Duodenal mucosa (tissue), 2 donors: ENCODE data around the gene ORM2.

Source experiments
- H3K27ac ChIP-seq: one replicate; pipeline ENCODE4 v1.7.0; 2013; ENCODE audit warnings: low read depth, low read length
- H3K27me3 ChIP-seq, 2 donors: one replicate each; pipeline ENCODE4 v1.7.0; 2013; ENCODE audit warnings: low read length in 2 of 2, control low read depth in 1 of 2; ENCODE audit not compliant: insufficient read depth in 2 of 2, control insufficient read depth in 1 of 2
- H3K36me3 ChIP-seq, 2 donors: one replicate each; pipeline ENCODE4 v1.7.0; 2013; ENCODE audit warnings: low read length in 2 of 2, control low read depth in 1 of 2; ENCODE audit not compliant: insufficient read depth in 2 of 2, control insufficient read depth in 1 of 2
- H3K4me1 ChIP-seq, 2 donors: one replicate each; pipeline ENCODE4 v1.7.0; 2013; ENCODE audit warnings: low read length in 2 of 2, control low read depth in 1 of 2; ENCODE audit not compliant: insufficient read depth in 2 of 2, control insufficient read depth in 1 of 2
- H3K4me3 ChIP-seq, 2 donors: one replicate each; pipeline ENCODE4 v1.7.0; 2013; ENCODE audit warnings: low read length in 2 of 2, low read depth in 1 of 2
- H3K9ac ChIP-seq, 2 donors: one replicate each; pipeline ENCODE4 v1.7.0; 2013; ENCODE audit warnings: low read length in 2 of 2, low read depth in 1 of 2
- H3K9me3 ChIP-seq, 2 donors: one replicate each; pipeline ENCODE4 v1.7.0; 2013; ENCODE audit warnings: low read length in 2 of 2, control low read depth in 1 of 2; ENCODE audit not compliant: control insufficient read depth in 1 of 2

Gene ORM2

DNA sequence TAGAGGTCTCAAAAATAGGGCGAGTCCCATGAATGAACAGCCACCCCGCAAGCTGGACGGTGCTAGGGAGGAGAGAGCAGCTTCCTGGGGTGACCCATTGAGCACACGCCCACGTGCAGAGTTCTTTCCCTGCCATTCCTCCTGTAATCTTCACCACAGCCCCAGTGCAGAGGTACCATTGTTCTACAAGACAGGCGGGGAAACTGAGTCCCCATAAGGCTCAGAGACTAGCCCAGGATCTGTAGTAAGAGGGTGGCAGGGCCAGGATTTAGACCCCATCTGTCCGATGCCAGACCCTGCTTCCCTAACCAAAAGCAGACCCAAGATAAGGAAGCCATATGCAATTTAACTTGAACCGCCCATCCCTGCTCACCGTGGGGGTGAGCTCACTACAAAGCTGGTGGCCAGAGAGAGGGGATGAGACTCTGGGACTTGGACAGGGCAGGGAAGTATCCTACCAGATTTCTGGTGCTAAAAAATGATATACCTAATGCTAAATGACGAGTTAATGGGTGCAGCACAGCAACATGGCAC, 43.5 kb upstream of the ORM2 start:
- Histone ChIP-seq H3K27me3 (no peaks in the 10 kb centered on the region), H3K36me3 (no peaks in the 10 kb centered on the region), H3K4me1 (peaks cover 9 to 10% of the 10 kb centered on the region in 2 donors)

DNA sequence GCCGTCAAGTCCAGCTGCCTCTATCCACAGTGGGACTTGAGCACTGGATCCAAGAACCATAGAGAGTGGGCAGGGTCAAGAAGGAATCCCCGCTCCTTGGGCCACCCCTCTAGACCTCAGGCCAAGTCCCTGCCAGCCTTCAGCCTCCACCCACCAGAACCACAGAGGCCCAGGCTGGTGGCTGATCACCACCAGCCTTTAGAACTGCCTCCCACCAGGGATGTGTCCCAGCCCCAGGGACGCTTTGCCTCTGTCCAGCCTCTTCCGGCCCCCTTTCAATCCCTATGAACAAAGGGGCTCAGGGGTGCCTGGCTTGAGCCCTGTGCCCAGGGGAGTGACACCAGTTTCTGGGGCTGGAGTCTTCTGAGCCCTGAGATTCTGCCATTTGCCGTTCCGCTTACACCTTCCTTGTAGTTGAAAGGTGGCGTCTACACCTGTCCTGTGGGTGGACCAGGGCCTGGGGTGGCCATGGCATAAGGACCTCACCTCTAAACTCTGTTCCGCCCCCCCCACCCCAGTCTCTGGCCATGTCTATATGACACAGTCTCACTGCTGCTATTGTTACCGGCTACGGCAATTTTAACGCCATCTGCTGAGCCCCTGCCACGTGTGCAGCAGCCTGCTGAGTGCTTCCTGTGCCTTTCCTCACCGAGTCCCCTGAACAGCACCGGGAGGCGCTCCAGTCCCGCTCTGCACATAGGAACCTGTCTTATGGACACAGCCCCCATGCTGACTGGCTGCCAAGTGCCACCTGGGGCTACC, 42.5 kb upstream of the ORM2 start:
- H3K27me3 ChIP-seq: no peaks in the 10 kb centered on the region
- H3K4me3 ChIP-seq: no peak overlapping the region
- no peak overlapping the region for H3K9ac ChIP-seq
- H3K27ac ChIP-seq: no peak overlapping the region
- H3K9me3 ChIP-seq: no peaks in the 10 kb centered on the region
- peaks cover 3 to 4% of the 10 kb centered on the region in 2 donors for H3K4me1 ChIP-seq
- H3K36me3 ChIP-seq: no peaks in the 10 kb centered on the region

More for the DNA sequence above, 43.5 kb upstream of the ORM2 start:
- H3K9ac ChIP-seq: no peak overlapping the region
- H3K9me3 ChIP-seq: no peaks in the 10 kb centered on the region
- H3K4me3 ChIP-seq: no peak overlapping the region
- H3K27ac ChIP-seq: no peak overlapping the region

- Histone ChIP-seq H3K4me3 (no peak overlapping the region), H3K9me3 (no peaks in the 10 kb centered on the region), H3K9ac (no peak overlapping the region), H3K36me3 (no peaks in the 10 kb centered on the region), H3K4me1 (peaks cover 3% of the 10 kb centered on the region in 2 donors), H3K27me3 (no peaks in the 10 kb centered on the region), H3K27ac (no peak overlapping the region)
Measured at GRCh38 chr9:114287763-114288192, 41.9 kb upstream of the ORM2 start.

- H3K9me3 ChIP-seq: no peaks in the 10 kb centered on the region
- H3K27me3 ChIP-seq: no peaks in the 10 kb centered on the region
- no peak overlapping the region for H3K4me3 ChIP-seq
- peaks cover 0 to 3% of the 10 kb centered on the region in 2 donors for H3K4me1 ChIP-seq
- no peaks in the 10 kb centered on the region for H3K36me3 ChIP-seq
- no peak overlapping the region for H3K9ac ChIP-seq
- no peak overlapping the region for H3K27ac ChIP-seq
Measured at GRCh38 chr9:114288193-114289091, 41.2 kb upstream of the ORM2 start.

GRCh38 chr9:114289106-114289505, 40.6 kb upstream of the ORM2 start:
- Histone ChIP-seq H3K27ac (no peak overlapping the region), H3K9me3 (no peaks in the 10 kb centered on the region), H3K36me3 (no peaks in the 10 kb centered on the region), H3K9ac (no peak overlapping the region), H3K4me1 (peaks cover 0 to 3% of the 10 kb centered on the region in 2 donors), H3K4me3 (no peak overlapping the region), H3K27me3 (no peaks in the 10 kb centered on the region)

- no peak overlapping the region for H3K27ac ChIP-seq
- H3K9ac ChIP-seq: no peak overlapping the region
- H3K4me3 ChIP-seq: no peak overlapping the region
- H3K27me3 ChIP-seq: no peaks in the 10 kb centered on the region
- no peaks in the 10 kb centered on the region for H3K36me3 ChIP-seq
- peaks cover 3 to 6% of the 10 kb centered on the region in 2 donors for H3K9me3 ChIP-seq
- peaks cover 0 to 3% of the 10 kb centered on the region in 2 donors for H3K4me1 ChIP-seq
Measured at GRCh38 chr9:114289571-114290481, 39.8 kb upstream of the ORM2 start.

GRCh38 chr9:114290561-114290986, 39.1 kb upstream of the ORM2 start:
- H3K4me3 ChIP-seq: no peak overlapping the region
- H3K4me1 ChIP-seq: no peaks in the 10 kb centered on the region
- no peaks in the 10 kb centered on the region for H3K27me3 ChIP-seq
- no peaks in the 10 kb centered on the region for H3K36me3 ChIP-seq
- no peak overlapping the region for H3K27ac ChIP-seq
- peaks cover 8 to 10% of the 10 kb centered on the region in 2 donors for H3K9me3 ChIP-seq
- H3K9ac ChIP-seq: no peak overlapping the region

- Histone ChIP-seq H3K4me3 (no peak overlapping the region), H3K36me3 (no peaks in the 10 kb centered on the region), H3K4me1 (no peaks in the 10 kb centered on the region), H3K9ac (no peak overlapping the region), H3K27ac (no peak overlapping the region), H3K27me3 (no peaks in the 10 kb centered on the region), H3K9me3 (peaks cover 8 to 10% of the 10 kb centered on the region in 2 donors)
Measured at GRCh38 chr9:114291064-114291474, 38.6 kb upstream of the ORM2 start.

DNA sequence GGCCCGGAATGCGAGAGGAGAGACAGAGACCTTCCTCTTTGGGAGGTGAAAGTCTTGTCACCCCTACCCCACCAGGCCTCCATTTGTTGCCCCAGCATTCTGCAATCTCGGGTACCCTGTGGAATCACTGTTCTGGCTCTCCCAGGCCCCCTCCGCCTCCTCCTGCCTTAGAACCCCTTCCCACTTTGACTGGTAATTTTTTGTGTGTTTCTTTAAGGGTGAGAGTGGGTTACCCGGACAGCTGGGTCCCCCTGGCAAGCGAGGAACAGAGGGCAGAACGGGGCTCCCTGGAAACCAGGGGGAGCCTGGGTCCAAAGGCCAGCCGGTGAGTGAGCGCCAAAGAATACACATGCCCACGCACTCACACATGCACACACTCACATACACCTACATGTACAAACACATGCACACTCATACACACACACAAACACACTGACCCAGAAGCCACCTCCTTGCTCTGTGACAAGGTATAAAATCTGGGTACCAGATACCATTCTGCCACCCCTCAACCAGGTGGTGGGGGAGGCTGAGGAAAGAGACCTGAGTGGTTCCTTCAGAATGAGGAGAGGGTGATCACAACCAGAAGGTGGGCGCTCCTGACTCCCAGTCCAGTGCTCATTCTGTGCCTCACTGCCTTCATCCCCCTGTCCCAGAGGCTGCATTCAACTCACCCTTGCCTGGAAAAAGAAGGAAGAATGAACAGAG, 37.6 kb upstream of the ORM2 start:
- Histone ChIP-seq H3K27me3 (no peaks in the 10 kb centered on the region), H3K9ac (no peak overlapping the region), H3K27ac (no peak overlapping the region), H3K36me3 (no peaks in the 10 kb centered on the region), H3K9me3 (peaks cover 8 to 14% of the 10 kb centered on the region in 2 donors), H3K4me1 (no peaks in the 10 kb centered on the region), H3K4me3 (no peak overlapping the region)
